NCI-H146 (cell line): ENCODE results near the gene ESRP2.

Experiments used
- DNase-seq: peaks from one replicate; lab custom pipeline; 2025; lab: John Stamatoyannopoulos, UW

ESRP2 gene

DNA sequence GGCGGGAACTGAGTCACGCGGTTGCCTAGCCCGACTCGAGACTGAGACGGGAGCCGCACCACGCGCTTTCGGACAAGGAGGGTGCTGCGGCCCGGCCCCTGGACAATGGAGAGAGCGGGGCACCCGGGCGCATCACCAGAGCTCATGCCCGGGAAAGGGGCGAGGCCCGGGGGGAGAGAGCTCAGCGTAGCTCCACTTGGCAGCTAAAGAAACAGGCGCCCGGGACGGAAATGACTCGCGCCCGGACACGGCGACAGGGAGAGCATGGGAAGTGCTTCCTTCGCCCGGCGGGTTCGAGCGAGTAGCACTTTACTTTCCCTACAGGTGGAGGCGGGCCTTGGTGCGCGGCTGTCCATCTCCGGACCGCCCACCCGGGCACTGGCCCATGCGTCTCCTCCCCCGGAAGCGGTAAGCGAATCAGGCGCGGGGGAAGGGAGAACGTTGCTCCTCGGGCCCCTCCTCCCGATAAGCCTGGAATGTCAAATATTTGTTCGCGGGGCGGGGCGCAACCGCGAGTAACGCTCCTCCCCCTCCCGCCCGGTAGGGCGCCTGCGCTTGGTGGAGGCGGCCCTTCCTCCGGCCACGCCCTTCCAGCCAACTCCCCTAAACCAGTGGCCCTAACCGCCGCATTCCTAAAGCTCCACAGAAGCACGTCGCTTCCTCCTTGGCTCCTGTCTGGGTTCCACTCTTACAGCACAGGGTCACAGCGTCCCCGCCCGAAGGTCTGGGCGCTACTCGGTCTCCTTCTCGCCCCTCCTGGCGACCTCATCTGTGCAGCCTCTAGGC is 1.5 kb upstream of the ESRP2 start:
- DNase-seq, result peak; percentile 95

DNA sequence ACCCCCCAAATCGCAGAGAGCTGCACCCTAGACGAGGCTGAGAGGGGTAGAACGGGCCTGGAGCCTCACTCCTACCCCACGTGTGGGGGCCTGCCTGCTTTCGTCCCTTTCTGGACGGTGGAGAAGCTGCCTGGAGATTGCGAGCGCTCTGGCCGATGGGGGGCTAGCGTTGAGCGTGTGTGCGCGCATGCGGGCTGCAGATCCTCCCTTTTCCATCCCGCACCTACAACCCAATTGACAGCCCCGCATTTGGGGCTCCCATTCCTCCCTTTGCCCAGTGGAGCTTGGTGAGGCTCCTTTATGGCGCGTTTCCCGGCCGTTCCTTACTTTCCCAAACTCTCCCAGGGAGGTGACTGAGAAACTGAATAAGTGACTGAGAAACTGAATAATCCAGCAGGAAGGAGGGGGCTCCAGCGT is 907 bp upstream of the ESRP2 start:
- no peak for DNase-seq

DNA sequence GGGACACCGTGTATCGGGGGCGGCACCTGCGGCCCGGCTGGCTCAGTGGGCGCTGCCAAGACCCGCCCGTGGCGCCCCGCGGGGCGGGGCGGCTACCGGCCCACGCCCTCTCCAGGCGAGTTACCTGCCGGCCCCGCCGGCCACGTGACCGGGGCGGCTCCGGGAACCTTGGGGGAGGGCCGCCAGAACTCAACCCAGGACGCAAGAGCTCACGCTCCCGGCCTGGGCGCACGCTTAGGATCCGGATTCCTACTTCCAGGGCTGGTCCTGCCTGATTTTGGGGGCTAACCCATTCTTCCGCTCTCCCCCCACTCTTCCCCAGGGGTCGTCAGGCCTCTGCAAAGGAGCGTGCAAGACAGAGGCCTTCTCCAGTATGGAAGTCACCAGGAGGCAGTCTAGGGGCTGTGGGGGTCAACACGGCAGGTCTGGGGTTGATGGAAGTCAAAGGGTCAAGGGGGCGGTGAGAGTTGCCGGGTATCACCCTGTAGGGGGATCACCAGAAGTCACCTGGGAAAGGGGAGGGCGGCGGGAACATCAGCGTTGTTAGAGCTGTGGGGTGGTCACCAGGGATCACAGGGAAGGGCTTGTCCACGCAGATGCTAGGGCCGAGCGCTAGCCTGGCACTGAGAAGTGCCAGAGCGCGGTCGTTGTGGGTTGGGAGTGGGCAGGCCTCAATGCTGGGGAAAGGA is 354 bp upstream of the ESRP2 start:
- DNase-seq, result peak; percentile 80

DNA sequence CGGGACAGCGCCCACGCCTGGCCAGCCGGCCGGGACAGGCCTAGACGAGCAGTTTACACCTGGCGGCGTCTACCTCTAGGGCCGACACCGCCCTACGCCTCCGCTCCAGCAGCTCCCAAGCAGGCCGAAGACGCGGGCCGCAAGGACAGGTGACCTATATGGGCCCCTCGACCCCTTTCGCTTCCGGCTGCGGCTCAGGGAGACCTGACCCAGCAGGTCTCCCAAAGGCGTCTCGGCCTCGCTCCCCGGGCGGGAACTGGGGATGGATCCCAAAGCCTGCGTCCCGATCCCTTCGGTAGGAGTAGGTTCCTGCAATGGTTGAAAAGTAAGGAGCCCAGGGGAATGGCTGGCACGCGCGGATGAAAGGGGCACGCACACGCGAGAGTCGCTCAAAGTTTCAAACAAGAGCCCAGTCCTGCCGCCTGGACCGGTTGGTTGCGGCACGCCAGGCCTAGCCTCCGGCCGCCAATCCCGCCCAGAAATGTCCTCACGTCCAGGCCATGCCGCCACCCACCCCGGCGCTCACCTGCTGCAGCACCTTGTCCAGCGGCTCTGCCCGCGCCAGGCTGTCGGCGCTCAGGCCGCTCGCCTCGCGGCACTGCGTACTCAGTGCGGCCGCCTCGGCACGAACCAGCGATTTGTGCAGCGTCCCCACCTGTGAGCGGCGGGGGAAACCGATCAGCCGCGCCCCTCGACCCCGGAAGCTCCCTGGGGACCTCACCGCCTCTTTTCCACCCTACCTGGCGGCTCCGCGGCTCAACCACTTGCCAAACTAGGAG is 630 bp downstream of the ESRP2 start:
- DNase-seq, result peak; percentile 51

DNA sequence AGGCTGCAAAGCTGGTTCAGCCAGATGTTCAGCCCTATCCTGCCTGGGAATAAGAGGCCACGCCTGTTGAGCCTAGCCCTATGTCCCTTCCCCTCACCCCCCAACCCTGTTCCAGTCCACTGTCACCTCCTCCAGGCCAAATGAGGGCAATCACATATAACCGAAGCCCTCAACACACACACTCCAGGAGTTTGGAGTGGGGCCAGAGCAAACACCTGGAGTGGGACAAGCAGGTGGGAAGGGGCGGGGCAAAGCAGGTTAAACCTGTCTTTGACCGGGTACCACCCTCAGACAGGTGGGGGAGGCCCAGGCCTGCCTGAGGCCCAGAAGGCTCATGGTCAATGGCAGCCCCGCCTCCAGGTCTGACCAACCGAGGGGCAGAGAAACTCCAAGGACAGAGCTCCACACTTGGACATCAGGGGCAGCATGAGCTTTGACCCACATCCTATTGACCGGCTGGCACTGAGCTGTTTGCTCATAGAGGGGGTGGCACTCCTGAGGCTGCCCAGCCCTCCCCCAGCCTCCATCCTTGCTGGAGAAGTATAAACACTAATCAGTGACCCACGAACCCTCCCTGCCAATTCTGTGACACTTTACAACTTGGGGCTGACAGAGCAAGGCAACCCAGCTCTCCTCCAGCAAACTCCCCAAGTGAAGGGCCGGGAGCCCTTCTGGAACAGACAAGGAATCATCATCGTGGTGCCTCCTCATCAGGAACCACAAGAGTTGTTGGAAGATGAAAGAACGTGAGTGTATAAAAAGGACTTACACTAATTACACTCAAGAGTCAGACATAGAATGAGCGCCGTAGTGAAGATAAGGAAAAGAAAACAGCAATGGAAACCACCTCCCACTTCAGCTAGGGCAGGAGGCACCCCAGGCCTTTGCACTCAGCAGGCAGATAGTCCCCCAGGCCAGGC is 1.5 kb downstream of the ESRP2 start:
- DNase-seq, result peak; percentile 83

DNA sequence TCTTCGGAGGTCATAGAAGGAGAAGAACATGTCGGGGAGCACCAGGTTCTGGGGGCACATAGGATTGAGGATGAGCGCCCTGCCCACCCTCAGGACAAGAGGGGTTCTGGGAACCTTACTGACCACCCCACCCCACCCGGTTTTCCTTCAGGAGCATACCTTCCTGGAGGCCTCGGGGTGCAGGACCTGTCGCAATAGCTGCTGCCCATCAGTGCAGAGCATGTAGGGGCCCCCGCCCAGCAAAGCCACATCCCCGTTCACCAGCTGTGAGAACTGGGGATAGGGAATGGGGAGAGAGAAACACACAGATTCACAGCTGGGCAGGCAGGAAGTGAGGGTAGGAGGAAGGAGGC is 2.1 kb downstream of the ESRP2 start:
- DNase-seq, result no peak

DNA sequence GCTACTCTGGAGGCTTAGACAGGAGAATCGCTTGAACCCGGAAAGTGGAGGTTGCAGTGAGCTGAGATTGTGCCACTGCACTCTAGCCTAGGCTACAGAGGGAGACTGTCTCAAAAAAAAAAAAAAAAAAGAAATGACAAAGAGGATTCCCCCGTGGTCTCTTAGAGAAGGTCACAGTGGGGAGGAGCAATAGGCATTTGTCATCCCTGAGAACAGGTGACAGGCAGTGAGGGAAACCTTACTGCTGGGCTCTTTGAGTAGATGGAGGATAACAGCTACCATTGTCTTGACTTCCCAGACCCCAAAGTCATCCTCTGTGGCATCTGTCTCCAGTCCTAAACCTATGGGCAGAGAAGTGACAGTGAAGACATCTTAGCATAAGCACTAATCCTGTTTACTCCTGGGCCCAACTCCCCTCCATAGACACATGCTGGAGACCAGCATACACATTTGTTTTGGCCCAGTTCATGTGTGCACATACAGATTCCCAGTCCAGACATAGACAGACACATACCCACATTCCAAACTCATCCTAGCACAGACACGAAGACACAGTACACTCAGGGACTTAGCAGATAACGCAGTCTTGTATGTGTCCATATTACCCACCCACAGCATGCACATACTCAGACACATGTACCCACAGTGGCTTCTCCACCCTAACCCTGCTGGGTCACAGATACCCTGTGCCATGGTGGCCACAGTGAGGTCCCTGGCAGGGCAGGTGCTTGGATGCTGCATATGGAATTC is 2.7 kb downstream of the ESRP2 start:
- DNase-seq, result no peak

DNA sequence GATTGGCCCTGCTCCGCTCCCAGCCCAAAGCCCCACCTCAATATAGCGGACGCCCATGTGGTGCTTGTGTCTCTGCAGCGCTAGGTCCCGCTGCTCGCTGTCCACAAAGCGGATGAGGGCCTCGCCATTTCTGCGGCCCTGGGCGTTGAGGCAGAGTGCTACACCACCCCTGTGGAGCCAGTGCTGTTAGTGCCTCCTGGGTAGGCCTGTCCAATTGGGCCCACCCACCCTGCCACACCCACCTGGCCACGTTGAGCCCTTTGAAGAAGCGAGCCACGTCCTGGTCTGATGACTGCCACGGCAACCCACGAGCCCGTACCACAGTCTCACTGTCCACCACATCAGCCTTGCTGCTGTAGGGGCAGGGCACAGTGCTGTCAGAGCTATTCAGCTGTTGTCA is 3.6 kb downstream of the ESRP2 start:
- no peak for DNase-seq

DNA sequence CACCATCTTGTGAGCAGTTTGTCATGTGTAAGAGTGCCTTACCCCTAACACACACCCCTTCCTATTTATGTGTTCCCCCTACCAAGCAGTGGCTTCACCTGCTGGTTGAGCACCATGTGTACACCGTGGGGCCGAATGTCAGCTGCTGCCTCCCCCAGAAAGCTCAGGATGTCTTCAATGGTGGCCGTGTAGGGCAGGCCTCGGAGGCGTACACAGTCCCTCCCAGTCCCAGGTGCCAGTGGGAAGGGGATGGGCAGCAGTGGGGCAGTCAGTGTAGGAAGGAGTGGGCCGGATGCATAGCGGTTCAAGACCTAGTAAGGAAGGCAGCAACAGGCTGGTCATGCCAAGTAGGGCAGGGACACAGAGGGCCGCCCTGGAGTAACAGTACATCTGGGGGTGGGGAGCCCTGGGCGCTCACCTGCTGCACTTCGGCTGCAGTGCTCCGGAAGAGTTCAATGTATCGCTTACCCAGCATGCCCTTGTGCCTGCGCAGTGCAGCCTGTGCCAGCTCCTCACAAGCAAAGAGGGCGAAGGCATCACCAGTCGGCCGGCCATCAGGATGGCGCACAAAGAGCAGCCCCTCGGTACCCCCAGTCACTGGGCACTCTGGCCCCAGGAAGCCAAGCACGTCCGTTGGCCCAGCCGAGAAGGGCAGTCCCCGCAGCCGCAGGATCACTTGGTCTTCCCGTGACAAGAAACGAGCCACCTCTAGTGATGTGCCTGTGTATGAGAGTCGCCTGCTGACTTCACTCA is 4.4 kb downstream of the ESRP2 start:
- no peak for DNase-seq

DNA sequence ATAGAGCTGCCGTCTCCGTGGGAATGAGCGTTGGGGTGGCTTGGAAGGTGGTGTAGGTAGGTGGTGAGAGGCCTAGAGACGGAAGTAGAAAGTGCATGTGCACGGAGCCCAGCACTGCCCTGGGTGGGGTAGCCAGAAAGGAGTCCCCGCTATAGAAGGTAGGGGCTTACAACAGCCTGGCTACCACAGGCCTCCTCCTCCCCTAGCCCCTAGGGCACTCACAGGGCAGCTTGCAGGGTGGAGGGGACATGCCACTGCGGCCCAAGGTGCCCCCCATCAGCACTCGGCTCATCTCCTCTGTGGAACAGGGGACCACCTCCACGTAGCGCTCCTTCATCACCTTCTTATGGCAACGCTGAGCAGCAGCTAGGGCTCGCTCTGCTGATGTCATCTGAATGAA is 5.0 kb downstream of the ESRP2 start:
- DNase-seq, result no peak

DNA sequence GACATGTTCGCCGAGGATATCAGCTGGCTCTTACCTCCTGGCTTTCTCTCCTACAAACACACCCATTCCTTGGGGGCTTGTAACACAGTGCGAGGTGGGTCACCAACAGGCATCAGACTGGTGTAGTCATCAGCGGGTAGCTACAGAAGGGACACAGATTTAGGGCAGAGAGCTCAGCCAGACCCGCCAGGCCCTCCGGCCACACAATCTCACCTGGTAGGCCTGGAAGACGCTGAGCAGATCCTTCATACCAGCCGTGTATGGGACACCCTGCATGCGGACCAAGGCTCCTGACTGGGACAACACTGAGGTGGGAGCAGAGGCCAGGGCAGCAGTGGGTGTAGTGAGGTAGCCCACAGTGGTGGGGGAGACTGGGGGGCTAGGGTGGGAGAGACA is 5.8 kb downstream of the ESRP2 start:
- DNase-seq, result no peak

DNA sequence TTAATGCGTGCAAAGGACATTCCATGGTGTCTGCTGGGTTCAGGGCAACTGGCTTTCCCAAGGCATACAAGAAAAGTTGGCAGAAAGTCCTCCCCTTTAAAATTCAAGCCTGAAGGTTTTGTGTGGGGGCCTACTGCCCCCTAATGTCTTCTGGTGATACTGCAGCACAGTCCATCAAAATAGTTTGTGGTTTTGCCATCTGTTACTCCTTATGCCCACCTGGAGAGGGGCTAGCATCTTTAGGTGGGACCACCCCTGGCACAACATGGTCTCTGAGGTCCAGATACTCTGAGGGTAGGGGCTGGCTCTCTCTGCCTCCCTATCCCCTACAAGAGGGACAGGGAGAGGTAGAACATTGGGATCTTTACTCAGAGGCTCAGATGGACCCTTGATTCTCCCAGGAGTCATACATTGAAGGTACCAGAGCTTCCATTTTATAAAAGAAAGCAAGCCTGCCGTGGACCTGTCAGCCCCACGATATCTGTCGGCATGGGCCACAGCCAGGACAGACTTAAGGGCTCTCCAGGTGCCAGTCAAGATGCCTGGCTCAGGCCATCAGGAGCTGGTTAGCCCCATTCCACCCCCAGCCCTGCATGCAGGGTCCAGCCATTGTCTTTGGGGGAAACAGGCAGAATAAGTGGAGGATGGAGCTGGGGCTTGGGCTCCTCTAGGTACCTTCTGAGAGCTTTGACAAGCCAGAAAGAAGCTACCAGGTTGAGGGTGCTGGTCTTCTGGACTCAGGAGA is 6.3 kb downstream of the ESRP2 start:
- DNase-seq, result no peak

DNA sequence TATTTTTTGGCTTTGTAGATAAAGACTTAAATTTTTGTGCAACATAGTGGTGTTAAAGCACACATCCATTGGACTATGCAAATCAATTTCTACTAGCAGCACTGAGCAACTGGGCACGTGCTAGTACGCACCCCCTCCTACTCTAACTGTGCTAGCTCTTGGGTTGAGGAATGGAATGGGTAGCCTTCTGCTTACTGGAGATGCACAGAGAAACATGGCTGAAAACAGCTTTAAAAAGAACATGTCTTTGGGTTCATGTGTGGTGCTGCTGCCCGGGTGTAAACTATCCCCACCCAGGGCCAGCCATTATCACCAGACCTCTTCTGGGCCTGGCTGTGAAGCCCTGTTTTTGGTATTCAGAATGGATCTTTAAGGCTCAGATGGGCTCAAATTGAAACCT is 7.3 kb downstream of the ESRP2 start:
- DNase-seq, result no peak

DNA sequence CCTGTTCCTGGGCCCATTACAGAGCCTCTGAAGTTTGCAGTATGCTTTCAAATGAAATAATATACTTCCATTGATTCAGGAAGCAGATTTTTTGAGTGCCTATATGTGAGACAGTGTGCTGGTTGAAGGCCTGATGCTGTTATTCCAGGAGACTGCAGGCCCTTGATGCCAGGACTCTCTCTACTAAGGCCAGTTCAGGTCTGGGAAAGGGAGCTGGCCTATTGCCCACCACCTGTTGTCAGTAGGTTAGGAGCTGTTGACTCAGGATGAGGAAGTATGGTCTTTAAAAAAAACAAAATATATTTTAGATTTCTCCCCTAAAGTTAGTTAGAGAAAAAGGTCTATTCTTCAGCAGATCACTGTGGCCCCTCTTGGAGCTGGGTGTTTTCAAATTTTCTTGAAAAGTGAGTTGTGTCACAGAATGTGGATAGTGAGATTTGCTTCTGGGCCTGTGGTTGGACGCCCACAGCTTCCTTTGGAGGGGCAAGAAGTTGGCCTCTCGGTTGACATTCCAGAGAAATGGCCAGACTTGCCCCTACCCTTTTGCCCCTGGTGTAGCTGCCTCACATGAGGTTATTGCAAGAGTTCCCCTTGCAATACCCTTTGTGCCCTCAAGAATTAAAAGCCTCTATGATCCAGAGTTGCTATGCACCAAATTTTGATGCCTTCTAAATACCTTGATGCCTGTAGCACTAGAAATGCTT is 7.9 kb downstream of the ESRP2 start:
- DNase-seq, result no peak

DNA sequence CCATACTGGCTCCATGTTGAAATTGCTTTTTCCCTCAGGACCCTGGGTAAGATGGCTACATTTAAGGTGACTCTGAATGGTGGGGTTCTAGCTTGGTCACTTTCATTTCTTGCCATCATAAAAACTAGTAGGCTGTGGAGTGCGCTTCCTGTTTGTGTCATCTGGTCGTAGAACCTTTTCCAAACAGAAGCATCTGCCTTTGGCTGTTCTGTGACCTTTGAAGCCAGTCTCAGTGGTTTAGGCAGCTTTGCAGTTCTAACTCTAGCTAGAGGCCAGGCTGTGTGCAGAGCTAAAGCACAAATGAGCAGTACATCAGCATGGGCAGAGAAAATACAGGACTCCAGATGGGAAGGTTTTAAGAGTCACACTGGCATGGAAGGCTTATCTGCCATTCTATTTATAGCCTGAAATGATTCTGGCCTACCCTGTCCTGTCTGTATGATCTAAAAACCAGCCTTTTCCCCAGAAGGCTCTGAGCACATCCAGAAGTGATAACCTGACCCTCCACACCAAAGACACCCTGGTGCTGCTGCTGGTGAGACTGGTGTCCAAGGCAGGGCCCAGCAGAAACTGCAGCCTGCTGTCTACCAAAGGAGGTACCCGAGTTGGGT is 8.6 kb downstream of the ESRP2 start:
- no peak for DNase-seq

DNA sequence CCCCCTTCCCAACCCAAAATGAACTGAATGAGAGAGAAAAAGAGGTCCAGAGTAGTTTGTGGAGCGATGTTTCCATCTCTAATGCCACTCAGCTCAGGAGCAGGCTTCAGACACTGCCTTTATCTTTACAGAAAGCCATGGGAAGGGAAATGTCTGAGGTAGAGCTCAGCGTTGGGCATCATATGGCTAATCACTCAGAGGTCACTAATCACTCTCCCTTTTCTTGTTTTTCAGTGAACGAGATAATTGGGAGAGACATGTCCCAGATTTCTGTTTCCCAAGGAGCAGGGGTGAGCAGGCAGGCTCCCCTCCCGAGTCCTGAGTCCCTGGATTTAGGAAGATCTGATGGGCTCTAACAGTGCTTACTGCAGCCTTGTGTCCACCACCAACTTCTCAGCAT is 9.8 kb downstream of the ESRP2 start:
- DNase-seq, result no peak

DNA sequence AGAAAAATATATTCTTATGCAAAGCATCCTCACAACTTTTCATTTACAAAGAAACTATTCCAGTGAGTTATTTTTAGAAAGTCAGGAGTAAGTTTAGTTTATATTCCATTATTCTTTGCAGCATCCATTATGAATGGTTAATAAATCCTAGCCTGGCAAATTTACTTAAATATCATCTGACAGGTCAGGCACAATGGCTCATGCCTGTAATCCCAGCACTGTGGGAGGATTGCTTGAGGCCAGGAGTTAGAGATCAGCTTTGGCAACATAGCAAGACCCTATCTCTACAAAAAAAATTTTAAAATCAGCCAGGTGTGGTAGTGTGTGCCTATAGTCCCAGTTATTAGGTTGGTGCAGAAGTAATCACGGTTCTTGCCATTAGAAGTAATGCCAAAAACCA is 12.9 kb downstream of the ESRP2 start:
- no peak for DNase-seq

DNA sequence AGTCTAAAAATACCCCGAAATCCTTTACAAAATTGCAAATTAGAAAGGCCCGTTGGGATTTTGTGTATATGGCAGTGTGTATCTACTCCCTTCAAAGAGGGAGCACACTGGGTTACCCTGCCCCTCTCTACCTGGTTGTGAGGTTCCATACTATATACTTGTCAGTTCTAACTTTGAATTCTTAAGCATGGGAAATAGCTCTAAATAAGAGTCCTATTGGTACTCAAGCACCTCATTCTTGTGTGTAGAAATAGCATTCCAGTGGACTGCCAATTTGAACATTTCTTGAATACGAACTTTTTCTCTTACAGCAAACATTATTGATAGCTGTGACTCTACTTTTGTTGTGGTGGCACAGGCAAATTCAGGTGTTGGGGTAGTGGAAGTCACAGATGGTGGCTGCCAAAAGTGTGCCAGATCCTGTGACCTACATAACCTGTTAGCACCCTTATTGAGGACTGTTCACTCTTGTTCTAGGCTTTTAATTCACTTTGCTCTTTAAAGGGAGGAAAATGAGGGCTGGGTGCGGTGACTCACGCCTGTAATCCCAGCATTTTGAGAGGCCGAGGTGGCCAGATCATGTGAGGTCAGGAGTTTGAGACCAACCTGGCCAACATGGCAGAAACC is 16.1 kb downstream of the ESRP2 start:
- no peak for DNase-seq
